ENCODE results near the gene CENPV.
"Not testable (repeated sequence)": the region's sequence is repeated elsewhere in the genome, so short reads cannot be mapped to it uniquely, and the experiment has no call there.

Gene CENPV

DNA sequence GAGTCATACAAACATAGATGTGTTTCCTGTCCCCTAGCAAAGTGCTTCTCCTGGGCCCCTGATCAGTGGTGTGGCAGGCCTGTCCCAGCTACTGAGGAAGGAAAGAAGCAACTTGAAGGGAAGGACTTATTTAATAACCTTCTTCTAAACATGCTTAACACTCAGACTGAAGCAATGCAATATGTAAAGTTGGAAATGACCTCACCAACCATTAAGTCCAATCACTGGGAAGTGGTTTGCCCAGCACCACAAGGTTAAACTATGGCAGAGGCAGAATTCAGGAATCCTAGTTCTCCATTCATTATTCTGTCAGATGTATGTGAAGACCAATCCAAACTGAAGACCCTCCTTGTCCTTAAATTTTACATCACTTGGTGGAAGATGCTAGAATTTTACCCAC is 39.1 kb downstream of the CENPV start:
- H3K27ac ChIP-seq (ENCODE audit: low read length): no peak overlapping the region
- no peaks in the 10 kb centered on the region for H3K27me3 ChIP-seq (ENCODE audit: low read depth, low read length)
- no peaks in the 10 kb centered on the region for H3K4me1 ChIP-seq (ENCODE audit: low read length)
- no peaks in the 10 kb centered on the region for H4K20me1 ChIP-seq (ENCODE audit: insufficient read depth, low read length)
- no peak overlapping the region for H2AFZ ChIP-seq (ENCODE audit: low read depth, low read length)
- no peaks in the 10 kb centered on the region for H3K36me3 ChIP-seq (replicated peaks; ENCODE audit: low read depth, low read length)
- no peaks in the 10 kb centered on the region for H3K9me3 ChIP-seq (ENCODE audit: insufficient read depth, low read length)
- H3K79me2 ChIP-seq (ENCODE audit: low read length): no peaks in the 10 kb centered on the region
- H3K4me2 ChIP-seq (ENCODE audit: low read length): no peak overlapping the region
- no peak for TF ChIP-seq EZH2phosphoT487 (IDR thresholded peaks at IDR 0.05; ENCODE audit: low read depth)
- TF ChIP-seq, protein P1, sequence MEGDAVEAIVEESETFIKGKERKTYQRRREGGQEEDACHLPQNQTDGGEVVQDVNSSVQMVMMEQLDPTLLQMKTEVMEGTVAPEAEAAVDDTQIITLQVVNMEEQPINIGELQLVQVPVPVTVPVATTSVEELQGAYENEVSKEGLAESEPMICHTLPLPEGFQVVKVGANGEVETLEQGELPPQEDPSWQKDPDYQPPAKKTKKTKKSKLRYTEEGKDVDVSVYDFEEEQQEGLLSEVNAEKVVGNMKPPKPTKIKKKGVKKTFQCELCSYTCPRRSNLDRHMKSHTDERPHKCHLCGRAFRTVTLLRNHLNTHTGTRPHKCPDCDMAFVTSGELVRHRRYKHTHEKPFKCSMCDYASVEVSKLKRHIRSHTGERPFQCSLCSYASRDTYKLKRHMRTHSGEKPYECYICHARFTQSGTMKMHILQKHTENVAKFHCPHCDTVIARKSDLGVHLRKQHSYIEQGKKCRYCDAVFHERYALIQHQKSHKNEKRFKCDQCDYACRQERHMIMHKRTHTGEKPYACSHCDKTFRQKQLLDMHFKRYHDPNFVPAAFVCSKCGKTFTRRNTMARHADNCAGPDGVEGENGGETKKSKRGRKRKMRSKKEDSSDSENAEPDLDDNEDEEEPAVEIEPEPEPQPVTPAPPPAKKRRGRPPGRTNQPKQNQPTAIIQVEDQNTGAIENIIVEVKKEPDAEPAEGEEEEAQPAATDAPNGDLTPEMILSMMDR (IDR thresholded peaks at IDR 0.05; ENCODE audit: low read depth, low read length): no peak
- H3K4me3 ChIP-seq (ENCODE audit: low read length): no peak overlapping the region
- H3K9ac ChIP-seq (ENCODE audit: low read length): no peak overlapping the region

DNA sequence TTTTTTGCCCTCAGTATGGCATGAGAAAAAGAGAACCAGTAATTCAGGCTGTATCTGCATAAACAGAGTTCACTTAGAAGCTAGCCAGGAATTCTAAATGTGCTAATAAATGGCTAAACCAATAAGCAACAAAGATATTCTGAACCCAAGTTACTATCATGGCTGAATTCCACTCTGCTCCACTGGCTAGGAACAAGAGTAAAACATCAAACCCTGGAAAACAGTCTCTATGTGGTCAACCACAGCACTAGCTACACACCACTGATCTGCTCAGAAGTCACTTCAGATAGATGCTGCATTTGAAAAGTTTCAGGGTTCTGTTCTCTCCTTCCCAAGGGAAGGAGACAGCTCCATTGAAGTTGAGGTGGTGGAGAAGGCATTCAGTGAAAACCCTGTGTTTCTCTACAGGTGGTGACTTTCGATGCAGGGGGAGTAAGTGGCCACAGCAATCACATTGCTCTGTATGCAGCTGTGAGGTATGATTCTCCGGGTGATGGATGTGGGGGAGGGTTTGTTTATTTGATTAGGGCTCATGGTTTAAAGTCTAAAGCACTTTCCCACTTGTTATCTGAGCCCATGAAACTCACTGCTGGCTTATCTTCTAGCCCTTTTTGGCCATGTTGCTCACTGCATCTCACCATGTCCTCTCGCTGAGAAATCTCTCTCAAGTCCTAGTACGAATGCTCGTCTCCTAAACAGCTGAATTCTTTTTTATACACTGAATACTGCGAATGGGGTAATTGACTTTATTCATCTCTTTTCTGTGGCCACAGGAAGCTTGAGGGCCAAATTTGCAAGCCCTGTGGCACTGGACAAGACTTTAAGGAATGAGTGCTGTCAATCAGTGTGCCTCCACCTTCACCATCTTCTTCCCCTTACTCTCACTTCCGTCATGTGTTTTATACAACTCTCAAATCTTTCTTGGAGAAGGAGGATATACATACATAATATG is 39.9 kb downstream of the CENPV start:
- H3K9ac ChIP-seq (ENCODE audit: low read length): no peak overlapping the region

DNA sequence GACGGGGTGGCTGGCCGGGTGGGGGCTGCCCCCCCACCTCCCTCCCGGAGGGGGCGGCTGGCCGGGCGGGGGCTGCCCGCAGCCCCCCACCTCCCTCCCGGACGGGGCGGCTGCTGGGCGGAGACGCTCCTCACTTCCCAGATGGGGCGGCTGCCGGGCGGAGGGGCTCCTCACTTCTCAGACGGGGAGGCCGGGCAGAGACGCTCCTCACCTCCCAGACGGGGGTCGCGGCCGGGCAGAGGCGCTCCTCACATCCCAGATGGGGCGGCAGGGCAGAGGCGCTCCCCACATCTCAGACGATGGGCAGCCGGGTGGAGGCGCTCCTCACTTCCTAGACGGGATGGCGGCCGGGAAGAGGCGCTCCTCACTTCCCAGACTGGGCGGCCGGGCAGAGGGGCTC is 41.2 kb downstream of the CENPV start:
- not testable (repeated sequence) for H3K79me2 ChIP-seq (ENCODE audit: low read length); H3K9ac ChIP-seq (ENCODE audit: low read length); H2AFZ ChIP-seq (ENCODE audit: low read depth, low read length); H4K20me1 ChIP-seq (ENCODE audit: insufficient read depth, low read length); H3K9me3 ChIP-seq (ENCODE audit: insufficient read depth, low read length); H3K4me3 ChIP-seq (ENCODE audit: low read length); H3K4me2 ChIP-seq (ENCODE audit: low read length); H3K4me1 ChIP-seq (ENCODE audit: low read length); H3K27ac ChIP-seq (ENCODE audit: low read length); H3K36me3 ChIP-seq (replicated peaks; ENCODE audit: low read depth, low read length); H3K27me3 ChIP-seq (ENCODE audit: low read depth, low read length)

More for the DNA sequence above, 39.9 kb downstream of the CENPV start:
- Histone ChIP-seq H3K36me3 (replicated peaks; ENCODE audit: low read depth, low read length) (no peaks in the 10 kb centered on the region), H3K4me3 (ENCODE audit: low read length) (no peak overlapping the region), H3K27me3 (ENCODE audit: low read depth, low read length) (no peaks in the 10 kb centered on the region), H4K20me1 (ENCODE audit: insufficient read depth, low read length) (no peaks in the 10 kb centered on the region), H3K4me2 (ENCODE audit: low read length) (no peak overlapping the region), H3K9me3 (ENCODE audit: insufficient read depth, low read length) (no peaks in the 10 kb centered on the region), H3K27ac (ENCODE audit: low read length) (no peak overlapping the region), H2AFZ (ENCODE audit: low read depth, low read length) (no peak overlapping the region), H3K79me2 (ENCODE audit: low read length) (no peaks in the 10 kb centered on the region), H3K4me1 (ENCODE audit: low read length) (no peaks in the 10 kb centered on the region)
- TF ChIP-seq, protein P1 (IDR thresholded peaks at IDR 0.05; ENCODE audit: low read depth, low read length): no peak
- TF ChIP-seq EZH2phosphoT487 (IDR thresholded peaks at IDR 0.05; ENCODE audit: low read depth): no peak

DNA sequence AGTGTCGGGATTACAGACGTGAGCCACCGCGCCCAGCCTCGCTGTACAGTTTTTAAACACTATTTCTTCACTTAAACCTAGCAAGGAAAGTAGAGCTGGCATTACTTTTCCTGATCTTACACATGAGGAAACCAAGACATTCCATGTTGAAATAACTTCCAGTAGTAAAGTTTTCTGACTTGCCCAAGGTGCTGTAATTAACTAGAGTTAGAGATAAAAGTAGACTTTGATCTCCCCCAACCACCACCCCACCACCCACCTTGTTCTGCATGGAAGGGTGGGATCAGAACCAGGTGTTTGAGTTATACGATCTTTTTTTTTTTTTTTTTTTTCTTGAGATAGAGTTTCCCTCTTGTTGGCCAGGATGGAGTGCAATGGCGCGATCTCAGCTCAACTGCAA is 47.1 kb downstream of the CENPV start:
- Histone ChIP-seq H3K36me3 (replicated peaks; ENCODE audit: low read depth, low read length) (no peaks in the 10 kb centered on the region), H3K4me2 (ENCODE audit: low read length) (no peak overlapping the region), H3K4me1 (ENCODE audit: low read length) (no peaks in the 10 kb centered on the region), H3K4me3 (ENCODE audit: low read length) (no peak overlapping the region), H2AFZ (ENCODE audit: low read depth, low read length) (no peak overlapping the region), H3K79me2 (ENCODE audit: low read length) (no peaks in the 10 kb centered on the region), H4K20me1 (ENCODE audit: insufficient read depth, low read length) (no peaks in the 10 kb centered on the region), H3K9ac (ENCODE audit: low read length) (no peak overlapping the region), H3K27ac (ENCODE audit: low read length) (no peak overlapping the region), H3K27me3 (ENCODE audit: low read depth, low read length) (no peaks in the 10 kb centered on the region), H3K9me3 (ENCODE audit: insufficient read depth, low read length) (no peaks in the 10 kb centered on the region)
- TF ChIP-seq EZH2phosphoT487 (IDR thresholded peaks at IDR 0.05; ENCODE audit: low read depth): no peak
- TF ChIP-seq, protein P1 (IDR thresholded peaks at IDR 0.05; ENCODE audit: low read depth, low read length): no peak
